Renal cortical epithelial cell (primary cell): Measurements from ENCODE around the gene PLCG2. TPM values are rescaled to one million over a fixed set of nuclear protein-coding genes. Genes with fewer than 3 reads are reported as not detected.
"Not testable (repeated sequence)": the region's sequence is repeated elsewhere in the genome, so short reads cannot be mapped to it uniquely, and the experiment has no call there.

ENCODE experiments used
- DNase-seq: peaks from one replicate; pipeline ENCODE4 v3.0.0-alpha.2; 2011; ENCODE audit warnings: low read depth
- total RNA-seq: library from RNA; depleted of rRNA; stranded (reverse); fragments of >200 nt; gene quantifications from 2 replicates; pipeline ENCODE4 v1.2.3, GENCODE V29; 2014

The PLCG2 gene
- total RNA-seq, 1 donor from 2014 or later: 20.5 TPM

DNA sequence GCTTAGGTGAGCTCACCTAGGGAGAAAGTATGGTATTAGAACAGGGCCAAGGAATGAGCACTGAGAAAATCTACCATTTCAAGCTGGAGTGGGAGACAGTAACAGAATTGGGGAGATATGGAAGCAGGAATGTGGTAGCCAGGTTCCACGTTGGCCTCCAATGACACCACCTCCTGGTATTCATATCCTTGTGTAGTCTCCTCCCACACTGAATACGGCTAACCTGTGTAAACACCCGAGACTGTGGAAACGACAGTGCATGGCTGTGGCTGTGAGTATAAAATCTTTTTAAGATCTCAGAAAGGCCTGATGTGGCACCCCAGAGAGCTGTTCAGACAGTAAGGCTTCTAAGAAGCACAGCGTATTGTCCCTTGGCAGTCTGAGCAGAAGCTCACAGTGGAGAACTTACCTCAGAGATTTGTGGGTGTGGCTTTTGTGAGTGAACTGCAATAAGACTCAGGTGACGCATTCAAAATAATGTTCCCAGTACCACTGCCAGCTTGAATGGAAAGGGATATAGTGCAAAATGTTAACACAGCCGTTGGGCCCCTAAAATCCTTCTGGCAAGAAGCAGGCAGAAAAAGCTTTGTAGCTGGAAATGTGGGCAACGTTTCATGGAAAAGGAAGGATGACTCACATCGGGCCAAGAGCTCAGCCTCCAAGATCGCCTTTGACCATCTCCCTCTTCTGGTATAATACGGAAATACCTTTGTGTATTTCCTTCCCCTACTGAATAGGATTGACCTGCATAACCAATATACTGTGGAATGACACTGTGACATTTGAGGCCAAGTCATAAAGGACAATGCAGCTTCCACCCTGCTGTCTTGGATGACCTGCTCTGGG lies 217.8 kb downstream of the PLCG2 start:
- DNase-seq: peak; percentile 41

DNA sequence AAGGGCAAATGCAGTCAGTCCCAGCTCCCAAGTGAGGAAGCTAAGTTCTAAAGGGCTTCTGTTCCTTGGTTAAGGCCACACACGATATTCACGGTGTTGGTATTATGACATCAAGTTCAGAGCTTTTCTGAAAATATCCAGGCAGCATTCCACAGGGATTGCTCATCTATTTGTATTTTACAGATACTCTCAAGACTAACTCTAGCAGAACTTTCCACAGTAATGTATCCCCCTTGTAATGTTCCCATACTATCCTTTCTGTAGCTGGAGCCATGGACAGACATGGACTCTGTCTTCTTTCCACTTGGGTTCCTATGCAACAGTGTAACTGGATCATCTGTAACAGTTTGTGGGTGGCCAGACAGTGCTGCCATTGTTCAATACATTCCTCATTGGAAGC lies 218.6 kb downstream of the PLCG2 start:
- DNase-seq: peak; percentile 82

DNA sequence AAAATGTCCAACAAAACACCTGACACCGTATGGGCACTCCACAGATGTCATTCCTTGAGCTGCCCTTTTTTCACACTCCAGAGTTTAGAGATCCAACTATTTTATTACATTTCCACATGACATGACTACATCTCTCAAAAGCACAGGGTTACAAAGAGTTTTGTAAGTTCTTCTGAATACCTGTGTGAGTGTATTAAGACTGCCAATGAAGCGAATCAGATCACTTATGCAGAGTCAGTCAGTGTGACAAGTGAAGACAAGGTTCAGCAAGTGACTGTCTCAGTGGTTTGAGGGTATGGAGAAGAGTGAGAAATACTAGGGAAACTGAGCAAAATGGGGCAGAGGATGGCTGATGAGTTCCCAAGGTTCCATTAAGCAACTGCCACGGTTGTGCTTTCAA lies 223.7 kb downstream of the PLCG2 start:
- DNase-seq: no peak

DNA sequence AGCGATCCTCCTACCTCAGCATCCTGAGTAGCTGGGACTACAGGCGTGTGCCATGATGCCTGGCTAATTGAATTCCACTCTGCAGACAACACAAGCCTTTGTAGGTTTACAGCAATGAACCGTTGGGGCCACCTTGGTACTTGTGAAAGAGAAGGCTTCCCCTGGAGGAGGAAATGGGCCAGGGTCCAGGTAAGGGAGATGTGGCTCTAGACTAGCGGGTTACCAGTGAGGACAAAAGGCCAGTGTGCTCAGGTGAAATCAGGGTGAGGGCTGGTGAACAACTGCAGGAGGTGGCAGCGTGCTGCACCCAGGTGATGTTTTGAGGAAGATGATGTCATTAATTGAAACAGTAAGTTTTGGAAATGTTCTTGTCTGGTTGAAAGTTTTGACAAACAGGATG lies 225.5 kb downstream of the PLCG2 start:
- no peak for DNase-seq

DNA sequence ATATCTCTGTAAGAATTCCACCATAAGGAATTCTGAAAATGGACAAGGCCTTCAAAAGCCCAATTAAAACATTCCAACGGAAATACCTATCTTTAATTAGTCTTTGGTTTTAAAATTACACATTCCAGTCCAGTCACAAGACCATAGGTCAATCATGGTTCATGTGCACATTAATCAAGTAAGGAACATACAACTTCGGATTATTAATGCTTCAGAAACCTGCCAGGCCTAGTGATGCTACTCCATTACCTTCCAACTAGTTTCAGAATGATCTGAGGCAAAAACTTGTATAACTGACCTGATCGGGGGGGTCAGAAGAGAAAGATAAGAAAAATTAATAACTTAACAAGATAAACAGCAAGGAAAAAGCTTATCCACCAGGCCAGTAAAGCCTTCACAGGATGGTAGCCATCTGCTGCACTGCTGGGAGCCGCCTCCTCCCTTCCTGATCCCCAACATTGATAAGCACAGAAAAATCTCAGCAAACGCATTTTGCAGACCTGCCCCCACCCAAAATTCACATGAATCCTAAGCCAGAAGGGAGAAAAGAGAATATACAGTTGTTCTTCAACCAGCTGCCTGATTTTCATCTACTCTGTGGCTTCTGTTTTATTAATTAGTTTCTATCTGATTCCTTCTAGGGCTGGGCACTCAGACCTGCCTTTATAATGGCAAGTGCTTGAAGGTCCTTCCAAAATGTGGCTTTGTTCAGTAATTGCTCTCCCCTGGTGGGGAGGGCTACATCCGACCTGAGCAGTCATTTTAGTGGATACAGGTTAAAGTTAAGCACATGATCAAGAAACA lies 226.1 kb downstream of the PLCG2 start:
- DNase-seq: no peak

DNA sequence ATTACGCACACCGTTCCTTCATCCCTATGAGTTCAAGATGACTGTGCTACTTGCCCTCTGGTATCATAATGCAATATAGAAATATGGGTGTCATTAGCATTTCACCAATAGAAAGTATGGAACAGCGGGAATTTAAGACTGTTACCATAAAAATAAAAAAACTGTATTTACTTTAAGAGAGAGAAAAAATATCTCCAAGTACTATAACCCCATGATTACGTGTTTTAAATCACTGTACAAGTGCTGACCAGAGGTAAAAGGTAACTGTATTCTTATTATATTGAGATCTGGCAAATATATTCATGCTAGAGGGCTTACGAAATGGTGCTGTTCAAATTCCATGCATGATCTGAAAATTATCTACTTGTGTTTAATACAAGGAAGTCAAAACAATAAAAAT lies 226.9 kb downstream of the PLCG2 start:
- no peak for DNase-seq

DNA sequence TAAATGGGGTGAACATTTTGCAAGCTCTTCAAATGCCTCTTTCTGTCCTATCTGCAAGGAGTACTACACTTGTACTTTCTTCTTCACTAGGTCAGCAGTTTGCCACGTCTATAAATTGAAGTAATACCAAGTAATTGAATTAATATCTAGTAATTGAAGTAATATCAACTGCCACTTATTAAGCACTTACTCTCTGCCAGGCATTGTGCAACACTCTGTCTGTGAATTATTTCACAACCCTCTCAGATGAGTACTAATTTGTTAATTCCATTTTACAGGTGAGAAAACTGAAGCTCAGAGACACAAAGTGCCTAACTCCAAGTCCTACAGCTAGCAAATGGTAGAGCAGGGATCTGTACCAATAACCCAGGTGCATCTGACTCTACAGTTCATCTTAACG lies 228.1 kb downstream of the PLCG2 start:
- DNase-seq: no peak

DNA sequence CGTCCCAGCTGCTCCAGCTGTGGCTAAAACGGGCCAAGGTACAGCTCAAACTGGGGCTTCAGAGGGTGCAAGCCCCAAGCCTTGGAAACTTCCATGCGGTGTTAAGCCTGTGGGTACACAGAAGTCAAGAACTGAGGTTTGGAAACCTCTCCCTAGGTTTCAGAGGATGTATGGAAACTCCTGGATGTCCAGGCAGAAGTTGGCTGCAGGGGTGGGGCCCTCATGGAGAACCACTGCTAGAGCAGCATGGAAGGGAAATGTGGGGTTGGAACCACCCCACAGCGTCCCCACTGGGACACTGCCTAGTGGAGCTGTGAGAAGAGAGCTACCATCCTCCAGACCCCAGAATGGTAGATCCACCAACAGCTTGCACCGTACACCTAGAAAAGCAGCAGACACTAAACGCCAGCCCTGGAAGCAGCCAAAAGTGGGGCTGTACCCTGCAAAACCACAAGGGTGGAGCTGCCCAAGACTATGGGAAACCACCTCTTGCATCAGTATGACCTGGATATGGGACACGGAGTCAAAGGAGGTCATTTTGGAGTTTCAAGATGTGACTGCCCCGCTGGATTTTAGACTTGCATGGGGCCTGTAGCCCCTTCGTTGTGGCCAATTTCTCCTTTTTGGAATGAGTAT lies 230.0 kb downstream of the PLCG2 start:
- DNase-seq: no peak

DNA sequence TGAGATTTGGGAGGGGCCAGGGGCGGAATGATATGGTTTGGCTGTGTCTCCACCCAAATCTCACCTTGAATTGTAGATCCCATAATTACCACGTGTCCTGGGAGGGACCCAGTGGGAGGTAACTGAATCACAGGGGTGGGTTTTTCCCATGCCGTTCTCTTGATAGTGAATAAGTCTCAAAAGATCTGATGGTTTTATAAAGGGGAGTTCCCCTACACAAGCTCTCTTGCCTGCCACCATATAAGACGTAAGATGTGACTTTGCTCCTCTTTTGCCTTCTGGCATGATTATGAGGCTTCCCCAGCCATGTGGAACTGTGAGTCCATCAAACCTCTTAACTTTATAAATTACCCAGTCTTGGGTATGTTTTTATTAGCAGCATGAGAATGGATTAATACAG lies 230.7 kb downstream of the PLCG2 start:
- not testable (repeated sequence) for DNase-seq

DNA sequence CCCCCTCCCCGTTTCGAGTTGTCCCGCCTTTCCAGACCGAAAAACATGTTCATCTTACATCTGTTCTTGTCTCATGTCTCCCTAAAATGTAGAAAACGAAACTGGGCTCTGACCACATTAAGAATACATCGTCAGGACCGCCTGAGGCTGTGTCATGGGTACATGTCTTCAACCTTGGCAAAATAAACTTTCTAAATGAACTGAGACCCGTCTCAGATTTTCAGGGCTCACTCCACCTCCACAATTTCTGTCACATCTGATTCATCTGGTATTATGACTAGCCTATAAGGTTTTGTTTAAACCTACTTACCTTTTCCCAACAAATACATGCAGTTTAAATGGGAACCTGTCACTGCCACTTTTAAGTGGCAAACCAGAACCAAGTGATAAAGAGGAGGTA lies 231.6 kb downstream of the PLCG2 start:
- DNase-seq: no peak

DNA sequence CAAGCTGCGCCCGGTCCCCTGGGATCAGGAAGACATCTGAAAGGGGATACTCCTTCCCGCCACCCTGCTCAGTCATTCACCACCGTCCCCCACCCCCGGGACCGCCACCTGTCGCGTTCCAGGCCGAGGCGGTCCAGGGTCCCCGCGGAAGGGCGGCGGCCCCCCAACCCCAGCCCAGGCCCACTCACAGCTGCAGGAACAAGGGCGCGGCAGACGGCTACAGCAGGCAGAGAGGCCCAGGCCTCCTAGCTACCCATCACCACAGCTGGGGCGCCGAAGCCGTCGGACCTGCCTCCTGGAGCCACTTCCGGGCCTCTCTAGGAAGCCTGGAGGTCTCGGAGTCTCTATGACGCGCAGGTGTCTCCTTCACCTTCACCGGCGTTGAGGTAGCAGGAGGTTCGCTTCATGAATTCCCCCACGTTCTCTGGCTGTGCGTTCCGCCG lies 232.1 kb downstream of the PLCG2 start, which contains the start of gene SDR42E1:
SDR42E1 (minus strand) TSS at position 272 of the 443 bp plus-strand sequence. CDS start 10,612 bp downstream, outside the sequence.
- peak; percentile 40 for DNase-seq

Other genes starting within 250 kb of the PLCG2 start
- gene SDR42E1, start 232.2 kb downstream of the PLCG2 start, total RNA-seq: 17.9 and 20.8 TPM in 2 replicates